ENCODE results near the gene BMF. TPM values are rescaled to one million over a fixed set of nuclear protein-coding genes. Genes with fewer than 3 reads are reported as not detected.

Gene BMF
- total RNA-seq, 1 experiment from 2014 or later: 13.2 TPM

GRCh38 chr15:40134885-40135284, 26.2 kb upstream of the BMF start:
- no peak overlapping the region for H3K4me3 Mint-ChIP-seq
- no peak overlapping the region for H3K27ac Mint-ChIP-seq

More at GRCh38 chr15:40134885-40135284, 26.2 kb upstream of the BMF start:
- Histone ChIP-seq H2AK5ac (ENCODE audit: insufficient read length, low read length) (no peak overlapping the region), H3K56ac (ENCODE audit: insufficient read length, low read depth, low read length) (no peak overlapping the region), H4K5ac (ENCODE audit: insufficient read length, low read depth, low read length) (no peak overlapping the region), H3K23ac (ENCODE audit: insufficient read length, low read depth, low read length) (no peak overlapping the region), H3K18ac (ENCODE audit: insufficient read length, low read depth, low read length) (no peak overlapping the region), H3K9ac (ENCODE audit: extremely low read depth, insufficient read length, low read length) (no peak overlapping the region), H3K27ac (ENCODE audit: insufficient read length, low read depth, low read length) (no peak overlapping the region), H2BK20ac (ENCODE audit: low read depth, low read length, poor library complexity, severe bottlenecking) (no peak overlapping the region), H3K79me2 (ENCODE audit: insufficient read depth, low read length) (no peaks in the 10 kb centered on the region), H3T11ph (ENCODE audit: low read length) (no peak overlapping the region), H3K23me2 (ENCODE audit: insufficient read length, low read depth, low read length, poor library complexity, severe bottlenecking) (no peaks in the 10 kb centered on the region), H4K20me1 (ENCODE audit: control insufficient read depth, insufficient read depth, insufficient read length) (no peaks in the 10 kb centered on the region), H2BK120ac (ENCODE audit: low read depth, low read length, poor library complexity, severe bottlenecking) (no peak overlapping the region), H2BK12ac (ENCODE audit: insufficient read length, low read depth, low read length) (no peak overlapping the region), H3K79me1 (ENCODE audit: insufficient read depth, low read depth, low read length, poor library complexity, severe bottlenecking) (no peaks in the 10 kb centered on the region), H4K8ac (replicated peaks; ENCODE audit: insufficient read length, low read depth, low read length) (no peak overlapping the region), H3K4me2 (ENCODE audit: insufficient read depth, insufficient read length, low read length) (no peak overlapping the region), H3K9me3 (ENCODE audit: control insufficient read depth, low read depth, low read length) (no peaks in the 10 kb centered on the region), H3K4ac (ENCODE audit: low read depth, low read length) (no peak overlapping the region), H3K4me1 (ENCODE audit: insufficient read depth, low read length) (no peaks in the 10 kb centered on the region), H2BK15ac (ENCODE audit: low read depth, low read length) (no peak overlapping the region), H3K14ac (ENCODE audit: insufficient read depth, low read length) (no peak overlapping the region), H3K27me3 (ENCODE audit: insufficient read depth, low read length) (no peaks in the 10 kb centered on the region), H2BK5ac (ENCODE audit: insufficient read length, low read length) (no peak overlapping the region), H4K91ac (ENCODE audit: insufficient read length, low read depth, low read length) (no peak overlapping the region), H2AFZ (ENCODE audit: low read length) (no peak overlapping the region)
- TF ChIP-seq CTCF (conservative IDR thresholded peaks at IDR 0.05): no peak
- Mint-ChIP-seq H3K36me3 (ENCODE audit: insufficient read depth in 1 of 3, low read depth in 3 of 3) (no peaks in the 10 kb centered on the region), H3K27me3 (ENCODE audit: low read depth) (no peaks in the 10 kb centered on the region), H3K4me1 (peaks cover 8 to 10% of the 10 kb centered on the region in 2 experiments; a peak in 3 of 4 replicates), H3K9me3 (no peaks in the 10 kb centered on the region; a peak in 1 of 5 replicates)
- WGBS (ENCODE audit: extremely low coverage, insufficient read length, low lambda C conversion rate): no CpG with 5 or more reads among the region's 9 CpGs
- no peak for DNase-seq

Data from H9 (cell line).